Neuronal stem cell (in vitro differentiated cells): Measurements from ENCODE around the gene MALRD1.

Experiments used
- DNase-seq: peaks from one replicate; pipeline ENCODE4 v3.0.0-alpha.2; 2013; ENCODE audit warnings: low spot score
- H2AFZ ChIP-seq: one replicate; pipeline ENCODE4 v1.6.1; 2013; ENCODE audit warnings: mild to moderate bottlenecking, low read length, inconsistent platforms
- H2AK5ac ChIP-seq: 2 replicates; pipeline ENCODE4 v1.6.1; 2013; ENCODE audit warnings: low read depth, mild to moderate bottlenecking, inconsistent platforms, low read length, moderate library complexity, mixed read lengths
- H2BK120ac ChIP-seq: 2 replicates; pipeline ENCODE4 v1.6.1; 2013; ENCODE audit warnings: low read depth, mild to moderate bottlenecking, inconsistent platforms, low read length, moderate library complexity, mixed read lengths
- H2BK12ac ChIP-seq: one replicate; pipeline ENCODE4 v1.6.1; 2013; ENCODE audit warnings: low read length, inconsistent platforms
- H2BK15ac ChIP-seq: 2 replicates; pipeline ENCODE4 v1.6.1; 2013; ENCODE audit warnings: mild to moderate bottlenecking, low read length, inconsistent platforms, mixed read lengths
- H2BK5ac ChIP-seq: one replicate; pipeline ENCODE4 v1.6.1; 2013; ENCODE audit warnings: inconsistent platforms, mild to moderate bottlenecking, low read length, moderate library complexity
- H3K14ac ChIP-seq: one replicate; pipeline ENCODE4 v1.6.1; 2013; ENCODE audit warnings: low read length, inconsistent platforms
- H3K18ac ChIP-seq: 2 replicates; pipeline ENCODE4 v1.6.1; 2013; ENCODE audit warnings: low read length, inconsistent platforms
- H3K23ac ChIP-seq: 2 replicates; pipeline ENCODE4 v1.6.1; 2013; ENCODE audit warnings: low read depth, mild to moderate bottlenecking, mixed read lengths, low read length, inconsistent platforms; ENCODE audit not compliant: poor library complexity
- H3K27ac ChIP-seq: replicated peaks from 3 replicates; pipeline ENCODE4 v1.5.1; 2013; ENCODE audit warnings: low read length, inconsistent platforms
- H3K27me3 ChIP-seq, 3 experiments: 2 replicates each; pipeline ENCODE4 v1.6.1; 2013; ENCODE audit warnings: low read length in 3 of 3, mild to moderate bottlenecking in 2 of 3, inconsistent platforms in 1 of 3, low read depth in 1 of 3, mixed read lengths in 1 of 3, moderate library complexity in 1 of 3; ENCODE audit not compliant: control insufficient read depth in 3 of 3, insufficient read depth in 3 of 3
- H3K36me3 ChIP-seq, 2 donors: replicated peaks in 1 of 2; 2 replicates each; pipeline ENCODE4 v1.6.1; 2013; ENCODE audit warnings: low read length in 2 of 2; ENCODE audit not compliant: control insufficient read depth in 2 of 2, insufficient read depth in 2 of 2
- H3K4ac ChIP-seq: 2 replicates; pipeline ENCODE4 v1.6.1; 2013; ENCODE audit warnings: inconsistent platforms, mild to moderate bottlenecking, low read length, moderate library complexity
- H3K4me1 ChIP-seq, 2 donors: 1 replicate in 1 of 2; 2 replicates in 1 of 2; pipeline ENCODE4 v1.6.1; 2013; ENCODE audit warnings: low read length in 2 of 2, low read depth in 1 of 2; ENCODE audit not compliant: control insufficient read depth in 2 of 2, insufficient read depth in 1 of 2
- H3K4me2 ChIP-seq: one replicate; pipeline ENCODE4 v1.6.1; 2013; ENCODE audit warnings: mild to moderate bottlenecking, low read length, inconsistent platforms; ENCODE audit not compliant: insufficient read depth, poor library complexity, severe bottlenecking
- H3K4me3 ChIP-seq, 2 donors: 2 replicates each; pipeline ENCODE4 v1.5.1; 2013; ENCODE audit warnings: low read length in 2 of 2, mild to moderate bottlenecking in 2 of 2, inconsistent platforms in 1 of 2, moderate library complexity in 1 of 2
- H3K79me1 ChIP-seq: one replicate; pipeline ENCODE4 v1.6.1; 2013; ENCODE audit warnings: low read depth, mild to moderate bottlenecking, inconsistent platforms, low read length, moderate library complexity
- H3K9ac ChIP-seq: one replicate; pipeline ENCODE4 v1.6.1; 2013; ENCODE audit warnings: mild to moderate bottlenecking, low read depth, low read length, inconsistent platforms; ENCODE audit not compliant: poor library complexity
- H3K9me3 ChIP-seq, 2 donors: replicated peaks in 1 of 2; 2 replicates each; pipeline versions ENCODE3 to v1.6.1; 2013; ENCODE audit warnings: low read length in 2 of 2, mild to moderate bottlenecking in 2 of 2, inconsistent platforms in 1 of 2, low read depth in 1 of 2, mixed read lengths in 1 of 2, moderate library complexity in 1 of 2; ENCODE audit not compliant: control insufficient read depth in 2 of 2, insufficient read depth in 1 of 2
- H4K8ac ChIP-seq: one replicate; pipeline ENCODE4 v1.6.1; 2013; ENCODE audit warnings: low read depth, mild to moderate bottlenecking, inconsistent platforms, low read length, moderate library complexity
- H4K91ac ChIP-seq: one replicate; pipeline ENCODE4 v1.6.1; 2013; ENCODE audit warnings: low read length, low read depth, mild to moderate bottlenecking, inconsistent platforms; ENCODE audit not compliant: poor library complexity
- WGBS, 2 donors: extraction: QIAGEN DNeasy Blood & Tissue Kit; methylation state at CpG; one replicate each; pipeline ENCODE4 v1.1.7; 2013; ENCODE audit warnings: missing lambda C conversion rate in 2 of 2, mixed read lengths in 1 of 2; ENCODE audit not compliant: insufficient read length in 2 of 2, insufficient replicate concordance in 1 of 2; ENCODE audit errors: extremely low coverage in 2 of 2; 5-methylcytosine and 5-hydroxymethylcytosine counted together

The MALRD1 gene

DNA sequence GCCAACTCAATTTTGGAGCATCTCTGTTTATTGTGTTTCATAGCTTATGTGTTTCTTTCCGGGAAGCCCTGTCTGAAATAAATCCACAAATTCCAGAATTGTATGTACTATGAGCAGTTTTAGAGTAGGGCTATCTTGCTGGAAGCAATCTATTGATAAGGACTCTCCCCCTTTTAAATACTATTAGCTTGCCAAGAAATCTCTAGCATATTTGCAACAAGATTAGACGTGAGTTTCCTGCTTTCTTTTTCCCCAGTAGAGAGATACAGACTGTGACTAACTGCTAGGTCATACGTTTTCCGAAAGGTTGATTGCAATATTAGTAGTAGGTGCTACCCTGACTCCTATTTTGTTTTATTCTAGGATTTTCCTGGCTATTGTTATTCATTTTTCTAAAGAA is 277.0 kb downstream of the MALRD1 start:
- H3K9me3 ChIP-seq = no peaks in the 10 kb centered on the region
- H2BK120ac ChIP-seq = no peak overlapping the region
- H3K18ac ChIP-seq = no peak overlapping the region
- no peaks in the 10 kb centered on the region for H3K27me3 ChIP-seq
- H2BK12ac ChIP-seq = no peak overlapping the region
- no peak overlapping the region for H3K14ac ChIP-seq
- no peak overlapping the region for H2AFZ ChIP-seq
- H3K4ac ChIP-seq = no peak overlapping the region
- H3K9ac ChIP-seq = no peak overlapping the region
- H3K4me1 ChIP-seq = no peaks in the 10 kb centered on the region
- H2AK5ac ChIP-seq = no peak overlapping the region
- no peak for DNase-seq
- H3K23ac ChIP-seq = no peak overlapping the region
- H2BK15ac ChIP-seq = no peak overlapping the region
- no peak overlapping the region for H4K91ac ChIP-seq
- no peak overlapping the region for H3K4me2 ChIP-seq
- H3K4me3 ChIP-seq = no peak overlapping the region
- no peaks in the 10 kb centered on the region for H3K36me3 ChIP-seq
- no CpG with 5 or more reads among the region's 4 CpGs for WGBS, 2 donors
- H4K8ac ChIP-seq = no peak overlapping the region
- no peak overlapping the region for H3K27ac ChIP-seq
- H2BK5ac ChIP-seq = no peak overlapping the region
- H3K79me1 ChIP-seq = no peaks in the 10 kb centered on the region

GRCh38 chr10:19328582-19328981 is 280.0 kb downstream of the MALRD1 start:
- H3K23ac ChIP-seq = no peak overlapping the region
- no peaks in the 10 kb centered on the region for H3K79me1 ChIP-seq
- no peak for DNase-seq
- no peak overlapping the region for H2BK5ac ChIP-seq
- no peaks in the 10 kb centered on the region for H3K4me1 ChIP-seq
- no peak overlapping the region for H3K4me2 ChIP-seq
- no peak overlapping the region for H2BK15ac ChIP-seq
- H2AK5ac ChIP-seq = no peak overlapping the region
- no peak overlapping the region for H4K8ac ChIP-seq
- H3K9ac ChIP-seq = no peak overlapping the region
- no peak overlapping the region for H2BK120ac ChIP-seq
- WGBS, 2 donors = no CpG with 5 or more reads among the region's 2 CpGs
- no peak overlapping the region for H3K27ac ChIP-seq
- H3K36me3 ChIP-seq = no peaks in the 10 kb centered on the region
- no peak overlapping the region for H3K4me3 ChIP-seq
- no peak overlapping the region for H3K4ac ChIP-seq
- no peaks in the 10 kb centered on the region for H3K9me3 ChIP-seq
- no peak overlapping the region for H3K18ac ChIP-seq
- H4K91ac ChIP-seq = no peak overlapping the region
- no peak overlapping the region for H3K14ac ChIP-seq
- no peak overlapping the region for H2BK12ac ChIP-seq
- no peaks in the 10 kb centered on the region for H3K27me3 ChIP-seq
- no peak overlapping the region for H2AFZ ChIP-seq

DNA sequence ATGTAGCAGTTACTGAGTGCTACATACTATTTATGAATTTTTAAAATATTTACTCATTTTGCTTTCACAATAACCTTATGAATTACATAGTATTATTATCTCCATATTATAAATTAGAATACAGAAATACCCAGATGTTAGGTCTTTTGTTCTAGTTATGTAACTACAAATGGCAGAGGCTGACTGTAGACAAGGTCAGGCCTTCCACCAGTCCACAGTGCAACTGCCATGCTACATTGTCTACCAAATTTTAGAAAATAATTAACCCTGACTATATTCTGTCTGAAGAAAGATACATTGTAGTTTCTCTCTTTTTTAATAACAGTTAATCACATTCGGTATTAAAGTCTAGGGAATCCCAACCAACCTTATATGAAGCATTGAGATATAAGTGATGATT is 280.9 kb downstream of the MALRD1 start:
- Histone ChIP-seq H3K23ac (no peak overlapping the region), H3K4me2 (no peak overlapping the region), H3K4me3 (no peak overlapping the region), H3K9ac (no peak overlapping the region), H3K27ac (no peak overlapping the region), H2BK12ac (no peak overlapping the region), H2BK15ac (no peak overlapping the region), H2BK120ac (no peak overlapping the region), H3K79me1 (no peaks in the 10 kb centered on the region), H3K27me3 (no peaks in the 10 kb centered on the region), H3K36me3 (no peaks in the 10 kb centered on the region), H2BK5ac (no peak overlapping the region), H4K91ac (no peak overlapping the region), H2AK5ac (no peak overlapping the region), H2AFZ (no peak overlapping the region), H4K8ac (no peak overlapping the region), H3K4ac (no peak overlapping the region), H3K9me3 (no peaks in the 10 kb centered on the region), H3K18ac (no peak overlapping the region), H3K14ac (no peak overlapping the region), H3K4me1 (no peaks in the 10 kb centered on the region)
- no peak for DNase-seq
- no CpG with 5 or more reads among the region's 1 CpG for WGBS, 2 donors

GRCh38 chr10:19332304-19332703 is 283.7 kb downstream of the MALRD1 start:
- Histone ChIP-seq H3K9me3 (no peaks in the 10 kb centered on the region), H3K18ac (no peak overlapping the region), H3K36me3 (no peaks in the 10 kb centered on the region), H4K8ac (no peak overlapping the region), H3K27me3 (no peaks in the 10 kb centered on the region), H3K4ac (no peak overlapping the region), H2BK15ac (no peak overlapping the region), H2AFZ (no peak overlapping the region), H3K4me2 (no peak overlapping the region), H3K4me1 (no peaks in the 10 kb centered on the region), H2BK5ac (no peak overlapping the region), H3K9ac (no peak overlapping the region), H3K14ac (no peak overlapping the region), H2BK12ac (no peak overlapping the region), H2BK120ac (no peak overlapping the region), H2AK5ac (no peak overlapping the region), H3K23ac (no peak overlapping the region), H3K27ac (no peak overlapping the region), H3K4me3 (no peak overlapping the region), H3K79me1 (no peaks in the 10 kb centered on the region), H4K91ac (no peak overlapping the region)
- DNase-seq = no peak
